ENCODE measurements around the gene WIF1.

DNA sequence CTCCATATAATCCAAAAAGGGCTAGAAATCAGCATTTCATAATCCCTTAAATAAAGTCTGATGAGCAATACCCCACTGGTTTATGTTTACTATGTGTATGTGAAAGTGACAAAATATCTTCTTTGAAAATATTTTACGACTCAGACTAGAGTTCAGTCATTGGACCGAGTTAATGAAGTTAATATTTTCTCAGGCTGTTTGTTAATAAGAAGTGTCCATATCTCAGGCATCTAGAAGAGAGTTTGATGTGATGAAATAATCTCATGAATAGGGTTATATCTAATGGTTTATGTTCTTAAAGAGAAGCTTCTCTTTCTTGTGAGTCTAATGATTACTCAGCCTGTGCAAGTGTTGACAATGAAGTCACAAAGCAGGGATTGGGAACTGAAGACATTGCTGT, 51.8 kb downstream of the WIF1 start:
- TF ChIP-seq POLR2A (IDR thresholded peaks at IDR 0.05; ENCODE audit: low read depth, low read length): no peak
- no peak for TF ChIP-seq POLR2AphosphoS5 (IDR thresholded peaks at IDR 0.05; ENCODE audit: low read depth, low read length)
- TF ChIP-seq TAF1 (IDR thresholded peaks at IDR 0.05; ENCODE audit: borderline replicate concordance, low read depth, low read length): no peak
